Dendritic cell treated with granulocyte-macrophage colony-stimulating factor and Interleukin-4, amounts not matched to agents 40 ng/mL and 50 ng/mL, for 4 days (primary cell): ENCODE data around the gene MFSD11.
"Not testable (repeated sequence)": the region's sequence is repeated elsewhere in the genome, so short reads cannot be mapped to it uniquely, and the experiment has no call there.

Source experiments
- H3K27ac Mint-ChIP-seq: one replicate; pipeline ENCODE4 v1.8.0; 2022; ENCODE audit warnings: mild to moderate bottlenecking, mixed read lengths
- H3K27me3 Mint-ChIP-seq: one replicate; pipeline ENCODE4 v1.8.0; 2022; ENCODE audit warnings: mild to moderate bottlenecking, mixed read lengths
- H3K36me3 Mint-ChIP-seq: one replicate; pipeline ENCODE4 v1.8.0; 2022; ENCODE audit warnings: low read depth, mixed read lengths
- H3K4me1 Mint-ChIP-seq: one replicate; pipeline ENCODE4 v1.8.0; 2022; ENCODE audit warnings: low read depth, mixed read lengths
- H3K4me3 Mint-ChIP-seq: one replicate; pipeline ENCODE4 v1.8.0; 2022; ENCODE audit warnings: mild to moderate bottlenecking, moderate library complexity, mixed read lengths
- H3K9me3 Mint-ChIP-seq: one replicate; pipeline ENCODE4 v1.8.0; 2022; ENCODE audit warnings: mixed read lengths
- intact Hi-C: fragments of 100-400 bp; cut with micrococcal nuclease; formaldehyde crosslinking; loops from one replicate; pipeline ENCODE4 v1.15.0; 2022

Gene MFSD11

DNA sequence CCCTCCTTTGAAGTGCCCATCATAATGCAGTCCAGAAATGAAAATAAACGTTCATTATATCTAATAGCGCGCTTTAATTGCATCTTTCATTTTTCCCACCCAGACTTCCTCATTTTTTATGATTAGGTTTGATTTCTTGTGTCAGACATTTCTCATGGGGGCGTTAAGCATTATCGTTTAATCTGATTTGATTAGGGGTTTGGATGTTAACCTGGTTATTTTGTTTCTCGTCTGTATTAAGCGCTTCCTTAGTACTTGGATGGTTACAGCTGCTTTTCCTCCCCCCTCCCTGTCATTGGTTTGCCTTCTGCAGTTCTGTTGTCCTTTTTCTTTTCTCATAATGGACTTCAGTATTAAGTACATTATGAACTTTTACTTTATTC, 540 bp downstream of the MFSD11 start:
- Mint-ChIP-seq H3K36me3 (peaks cover 75% of the 10 kb centered on the region), H3K27ac (peak overlapping the region; percentile 96), H3K9me3 (no peaks in the 10 kb centered on the region), H3K27me3 (no peaks in the 10 kb centered on the region), H3K4me1 (peaks cover 29% of the 10 kb centered on the region), H3K4me3 (peak overlapping the region; percentile 92)
- intact Hi-C loops = no loop called here

DNA sequence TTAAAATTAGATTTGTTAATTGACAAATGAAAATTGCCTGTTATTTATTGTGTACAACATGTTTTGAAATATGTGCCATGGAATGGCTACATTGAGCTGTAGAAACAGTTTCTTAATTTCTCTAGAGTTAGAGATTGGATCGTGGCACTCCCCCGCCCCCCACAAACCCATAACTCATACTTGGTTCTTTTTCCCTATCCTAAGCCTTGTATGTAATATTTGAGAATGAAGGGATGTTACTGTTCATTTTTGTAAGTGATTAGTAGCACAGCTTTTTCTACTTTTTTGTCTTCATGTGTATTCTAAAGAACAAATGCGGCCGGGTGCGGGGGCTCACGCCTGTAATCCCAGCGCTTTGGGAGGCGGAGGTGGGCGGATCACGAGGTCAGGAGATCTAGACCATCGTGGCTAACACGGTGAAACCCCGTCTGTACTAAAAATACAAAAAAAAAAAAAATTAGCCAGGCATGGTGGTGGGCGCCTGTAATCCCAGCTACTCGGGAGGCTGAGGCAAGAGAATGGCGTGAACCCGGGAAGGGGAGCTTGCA, 1.7 kb downstream of the MFSD11 start:
- H3K27me3 Mint-ChIP-seq, H3K9me3 Mint-ChIP-seq, intact Hi-C loops, H3K27ac Mint-ChIP-seq, H3K4me3 Mint-ChIP-seq: not testable (repeated sequence)
- H3K36me3 Mint-ChIP-seq = peaks cover 75% of the 10 kb centered on the region
- peaks cover 17% of the 10 kb centered on the region for H3K4me1 Mint-ChIP-seq

DNA sequence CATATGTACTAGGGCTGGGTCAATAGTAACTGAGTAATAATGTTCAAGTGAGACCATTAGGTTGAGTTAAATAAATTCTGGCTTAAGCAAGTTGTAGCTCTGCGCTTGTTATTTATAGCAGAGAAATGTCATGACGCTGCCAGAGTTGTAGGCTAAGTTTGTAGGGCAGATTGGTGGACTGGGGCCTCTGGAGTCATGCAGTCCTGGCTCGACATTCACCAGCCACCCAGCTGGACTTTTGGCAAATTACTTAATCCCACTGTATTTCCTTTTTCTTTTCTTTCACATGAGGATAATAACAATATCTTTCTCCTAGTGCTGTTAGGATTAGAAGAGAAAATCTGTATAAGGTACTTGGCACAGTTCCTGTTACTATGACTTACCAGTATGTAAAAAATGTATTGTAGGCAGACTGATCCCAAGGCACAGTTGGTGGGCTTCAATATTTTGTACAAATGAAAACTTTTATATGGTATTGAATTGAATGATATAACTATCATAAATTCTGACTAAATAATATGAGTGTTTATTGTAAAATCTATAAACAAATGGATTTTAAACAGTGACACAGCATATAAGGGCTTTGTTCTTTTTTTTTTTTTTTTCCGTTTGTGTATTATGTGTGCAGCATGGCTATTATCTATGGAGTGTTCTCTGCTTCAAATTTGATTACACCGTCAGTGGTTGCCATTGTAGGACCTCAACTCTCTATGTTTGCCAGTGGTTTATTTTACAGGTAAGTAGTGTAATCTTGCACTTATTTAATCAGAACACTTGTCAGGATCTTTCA, 2.6 kb downstream of the MFSD11 start:
- H3K27me3 Mint-ChIP-seq = no peaks in the 10 kb centered on the region
- H3K4me1 Mint-ChIP-seq = peaks cover 10% of the 10 kb centered on the region
- H3K27ac Mint-ChIP-seq = no peak overlapping the region
- H3K9me3 Mint-ChIP-seq = no peaks in the 10 kb centered on the region
- intact Hi-C loops = no loop called here
- H3K4me3 Mint-ChIP-seq = no peak overlapping the region
- H3K36me3 Mint-ChIP-seq = peaks cover 75% of the 10 kb centered on the region

- Mint-ChIP-seq H3K27me3 (no peaks in the 10 kb centered on the region), H3K27ac (no peak overlapping the region), H3K4me3 (no peak overlapping the region), H3K9me3 (no peaks in the 10 kb centered on the region), H3K36me3 (peaks cover 76% of the 10 kb centered on the region), H3K4me1 (peaks cover 14% of the 10 kb centered on the region)
- intact Hi-C loops = no loop called here
These were observed 5.0 kb downstream of the MFSD11 start for GRCh38 chr17:76742958-76743357.

- no peak overlapping the region for H3K27ac Mint-ChIP-seq
These were observed 6.8 kb downstream of the MFSD11 start for GRCh38 chr17:76744747-76745146.

GRCh38 chr17:76745785-76746184, 7.9 kb downstream of the MFSD11 start:
- H3K36me3 Mint-ChIP-seq = peaks cover 97% of the 10 kb centered on the region

More at GRCh38 chr17:76744747-76745146, 6.8 kb downstream of the MFSD11 start:
- intact Hi-C loops = no loop called here
- H3K36me3 Mint-ChIP-seq = peaks cover 89% of the 10 kb centered on the region
- H3K4me1 Mint-ChIP-seq = peaks cover 8% of the 10 kb centered on the region
- H3K4me3 Mint-ChIP-seq = no peak overlapping the region
- no peaks in the 10 kb centered on the region for H3K9me3 Mint-ChIP-seq
- no peaks in the 10 kb centered on the region for H3K27me3 Mint-ChIP-seq

DNA sequence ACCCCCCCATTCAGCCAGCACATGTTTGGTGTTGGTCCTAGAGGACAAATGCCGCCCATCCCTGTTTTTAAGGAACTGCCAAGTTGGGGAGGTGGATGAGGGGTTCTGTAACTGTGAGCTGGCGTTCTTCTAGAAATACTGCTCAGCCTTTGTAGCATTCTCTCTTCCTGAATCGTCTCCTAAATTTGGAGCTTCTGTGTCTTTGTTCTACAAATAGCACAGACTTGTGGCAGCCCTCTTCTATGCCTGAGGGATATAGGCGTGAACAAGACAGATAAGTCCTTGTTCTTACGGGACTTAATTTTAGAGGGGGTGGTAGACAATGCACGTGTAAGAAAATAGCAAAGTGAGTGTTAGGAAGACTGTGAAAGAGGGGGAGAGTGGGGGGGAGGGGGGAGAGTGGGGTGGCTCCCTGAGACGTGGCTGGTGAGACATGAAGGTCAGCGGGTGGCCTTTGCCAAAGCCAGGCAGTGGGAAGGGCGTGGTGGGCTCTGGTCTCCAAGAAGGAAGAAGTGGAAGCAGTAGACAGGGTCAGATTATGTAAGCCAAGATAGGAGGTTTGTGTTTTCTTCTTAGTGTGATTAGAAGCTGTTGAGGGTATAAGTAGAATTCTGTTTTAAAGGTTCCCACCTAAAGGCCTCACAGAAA, 9.9 kb downstream of the MFSD11 start:
- H3K27me3 Mint-ChIP-seq = no peaks in the 10 kb centered on the region
- H3K4me1 Mint-ChIP-seq = peaks cover 8% of the 10 kb centered on the region
- peaks cover 90% of the 10 kb centered on the region for H3K36me3 Mint-ChIP-seq
- H3K4me3 Mint-ChIP-seq = no peak overlapping the region
- intact Hi-C loops = no loop called here
- no peaks in the 10 kb centered on the region for H3K9me3 Mint-ChIP-seq
- H3K27ac Mint-ChIP-seq = peak overlapping the region; percentile 20

More at GRCh38 chr17:76745785-76746184, 7.9 kb downstream of the MFSD11 start:
- H3K27me3 Mint-ChIP-seq, intact Hi-C loops, H3K9me3 Mint-ChIP-seq, H3K4me3 Mint-ChIP-seq, H3K27ac Mint-ChIP-seq, H3K4me1 Mint-ChIP-seq: not testable (repeated sequence)

DNA sequence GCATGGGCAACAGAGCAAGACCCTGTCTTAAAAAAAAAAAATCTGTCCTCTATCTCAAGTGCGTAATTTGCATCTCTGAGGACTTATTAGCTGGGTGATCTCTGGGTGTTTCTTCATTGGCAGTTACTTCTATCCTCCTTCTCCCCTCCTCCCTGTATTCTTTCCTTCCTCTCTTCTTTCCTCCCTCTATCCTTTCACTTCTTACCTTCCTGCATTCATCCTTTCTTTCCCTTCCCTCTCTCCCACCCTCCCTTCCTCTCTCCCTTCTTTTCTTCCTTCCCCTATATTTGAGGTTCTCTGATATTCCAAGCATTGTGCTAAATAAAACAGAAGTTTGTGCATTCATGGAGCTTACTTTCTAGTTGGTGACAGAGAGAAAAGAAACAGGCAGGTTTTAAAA, 10.7 kb downstream of the MFSD11 start:
- Mint-ChIP-seq H3K36me3 (peaks cover 93% of the 10 kb centered on the region), H3K4me1 (peaks cover 8% of the 10 kb centered on the region), H3K27me3 (no peaks in the 10 kb centered on the region), H3K4me3 (no peak overlapping the region), H3K9me3 (no peaks in the 10 kb centered on the region), H3K27ac (no peak overlapping the region)
- intact Hi-C loops = no loop called here

- H3K27ac Mint-ChIP-seq = no peak overlapping the region
- intact Hi-C loops = no loop called here
These were observed 13.6 kb downstream of the MFSD11 start for GRCh38 chr17:76751416-76751993.

GRCh38 chr17:76752006-76752405, 14.1 kb downstream of the MFSD11 start:
- intact Hi-C loops = no loop called here
- Mint-ChIP-seq H3K27ac (no peak overlapping the region), H3K4me3 (no peak overlapping the region), H3K27me3 (no peaks in the 10 kb centered on the region), H3K4me1 (peaks cover 8% of the 10 kb centered on the region), H3K9me3 (peaks cover 3% of the 10 kb centered on the region), H3K36me3 (peaks cover 90% of the 10 kb centered on the region)

More at GRCh38 chr17:76751416-76751993, 13.6 kb downstream of the MFSD11 start:
- Mint-ChIP-seq H3K4me1 (peaks cover 8% of the 10 kb centered on the region), H3K4me3 (no peak overlapping the region), H3K27me3 (no peaks in the 10 kb centered on the region), H3K36me3 (peaks cover 90% of the 10 kb centered on the region), H3K9me3 (no peaks in the 10 kb centered on the region)

- H3K36me3 Mint-ChIP-seq = peaks cover 90% of the 10 kb centered on the region
- intact Hi-C loops = no loop called here
- H3K27me3 Mint-ChIP-seq = no peaks in the 10 kb centered on the region
- peaks cover 7% of the 10 kb centered on the region for H3K9me3 Mint-ChIP-seq
- no peak overlapping the region for H3K27ac Mint-ChIP-seq
- H3K4me3 Mint-ChIP-seq = no peak overlapping the region
- peaks cover under 1% of the 10 kb centered on the region for H3K4me1 Mint-ChIP-seq
These were observed 15.4 kb downstream of the MFSD11 start for GRCh38 chr17:76753061-76753961.

GRCh38 chr17:76755285-76755684, 17.4 kb downstream of the MFSD11 start:
- H3K27me3 Mint-ChIP-seq = no peaks in the 10 kb centered on the region
- intact Hi-C loops = no loop called here
- H3K36me3 Mint-ChIP-seq = peaks cover 82% of the 10 kb centered on the region
- peaks cover 7% of the 10 kb centered on the region for H3K9me3 Mint-ChIP-seq
- H3K4me1 Mint-ChIP-seq = no peaks in the 10 kb centered on the region
- H3K4me3 Mint-ChIP-seq = no peak overlapping the region
- H3K27ac Mint-ChIP-seq = no peak overlapping the region

- Mint-ChIP-seq H3K27ac (no peak overlapping the region), H3K36me3 (peaks cover 85% of the 10 kb centered on the region), H3K4me3 (no peak overlapping the region), H3K4me1 (no peaks in the 10 kb centered on the region), H3K27me3 (no peaks in the 10 kb centered on the region), H3K9me3 (peaks cover 7% of the 10 kb centered on the region)
- intact Hi-C loops = no loop called here
These were observed 19.3 kb downstream of the MFSD11 start for GRCh38 chr17:76757256-76757655.
